ENCODE results near the gene CNRIP1.

CNRIP1 gene

GRCh38 chr2:68248806-68249205, 70.9 kb downstream of the CNRIP1 start:
- H3K4me1 ChIP-seq (ENCODE audit: control insufficient read depth, low read length), result peaks cover 49% of the 10 kb centered on the region
- peaks cover 56% of the 10 kb centered on the region for H3K36me3 ChIP-seq (ENCODE audit: control insufficient read depth, low read length)
- TF ChIP-seq CTCF (IDR thresholded peaks at IDR 0.05; ENCODE audit: low read depth, low read length, poor library complexity, severe bottlenecking) (no peak), EZH2phosphoT487 (IDR thresholded peaks at IDR 0.05; ENCODE audit: borderline replicate concordance, low read length) (no peak)
- H3K27ac ChIP-seq (ENCODE audit: low read depth, low read length), result no peak overlapping the region
- no peaks in the 10 kb centered on the region for H3K27me3 ChIP-seq (ENCODE audit: control insufficient read depth, low read length)
- no peaks in the 10 kb centered on the region for H3K9me2 ChIP-seq (replicated peaks; ENCODE audit: control insufficient read depth, low read length)
- peak overlapping the region; percentile 82 for H3K4me2 ChIP-seq (ENCODE audit: low read length)
- H4K20me1 ChIP-seq (ENCODE audit: control insufficient read depth, insufficient read depth, low read depth, low read length), result peaks cover 56% of the 10 kb centered on the region
- H3K79me2 ChIP-seq (ENCODE audit: control insufficient read depth, low read length), result peaks cover 93% of the 10 kb centered on the region
- peak overlapping the region; percentile 84 for H3K4me3 ChIP-seq (ENCODE audit: low read length)
- no peaks in the 10 kb centered on the region for H3K9me3 ChIP-seq (ENCODE audit: control insufficient read depth, insufficient read depth, low read length)
- peaks cover 8% of the 10 kb centered on the region for H3F3A ChIP-seq (ENCODE audit: control insufficient read depth, insufficient read depth)

GRCh38 chr2:68248361-68248760, 71.4 kb downstream of the CNRIP1 start:
- peak overlapping the region; percentile 82 for H3K4me2 ChIP-seq (ENCODE audit: low read length)
- peaks cover 56% of the 10 kb centered on the region for H3K36me3 ChIP-seq (ENCODE audit: control insufficient read depth, low read length)
- no peaks in the 10 kb centered on the region for H3K9me2 ChIP-seq (replicated peaks; ENCODE audit: control insufficient read depth, low read length)
- peaks cover 93% of the 10 kb centered on the region for H3K79me2 ChIP-seq (ENCODE audit: control insufficient read depth, low read length)
- no peak overlapping the region for H3K27ac ChIP-seq (ENCODE audit: low read depth, low read length)
- peaks cover 58% of the 10 kb centered on the region for H4K20me1 ChIP-seq (ENCODE audit: control insufficient read depth, insufficient read depth, low read depth, low read length)
- TF ChIP-seq EZH2phosphoT487 (IDR thresholded peaks at IDR 0.05; ENCODE audit: borderline replicate concordance, low read length) (no peak), CTCF (IDR thresholded peaks at IDR 0.05; ENCODE audit: low read depth, low read length, poor library complexity, severe bottlenecking) (no peak)
- peaks cover 8% of the 10 kb centered on the region for H3F3A ChIP-seq (ENCODE audit: control insufficient read depth, insufficient read depth)
- no peaks in the 10 kb centered on the region for H3K9me3 ChIP-seq (ENCODE audit: control insufficient read depth, insufficient read depth, low read length)
- H3K4me1 ChIP-seq (ENCODE audit: control insufficient read depth, low read length), result peaks cover 49% of the 10 kb centered on the region
- no peaks in the 10 kb centered on the region for H3K27me3 ChIP-seq (ENCODE audit: control insufficient read depth, low read length)
- peak overlapping the region; percentile 84; the same call in 1 of the 2 replicates for H3K4me3 ChIP-seq (ENCODE audit: low read length)

GRCh38 chr2:68246396-68246795, 73.4 kb downstream of the CNRIP1 start:
- Histone ChIP-seq H3K27me3 (ENCODE audit: control insufficient read depth, low read length) (no peaks in the 10 kb centered on the region), H3K9me3 (ENCODE audit: control insufficient read depth, insufficient read depth, low read length) (no peaks in the 10 kb centered on the region), H4K20me1 (ENCODE audit: control insufficient read depth, insufficient read depth, low read depth, low read length) (peaks cover 64% of the 10 kb centered on the region), H3K36me3 (ENCODE audit: control insufficient read depth, low read length) (peaks cover 63% of the 10 kb centered on the region), H3K4me1 (ENCODE audit: control insufficient read depth, low read length) (peaks cover 49% of the 10 kb centered on the region), H3K4me3 (ENCODE audit: low read length) (no peak overlapping the region), H3K27ac (ENCODE audit: low read depth, low read length) (no peak overlapping the region), H3F3A (ENCODE audit: control insufficient read depth, insufficient read depth) (peaks cover 6% of the 10 kb centered on the region), H3K4me2 (ENCODE audit: low read length) (no peak overlapping the region), H3K9me2 (replicated peaks; ENCODE audit: control insufficient read depth, low read length) (no peaks in the 10 kb centered on the region), H3K79me2 (ENCODE audit: control insufficient read depth, low read length) (peaks cover 100% of the 10 kb centered on the region)
- TF ChIP-seq EZH2phosphoT487 (IDR thresholded peaks at IDR 0.05; ENCODE audit: borderline replicate concordance, low read length) (no peak), CTCF (IDR thresholded peaks at IDR 0.05; ENCODE audit: low read depth, low read length, poor library complexity, severe bottlenecking) (no peak)

All from DOHH2 (cell line).